H1 (cell line): ENCODE results near the gene OTUD6A. TPM values are rescaled to one million over a fixed set of nuclear protein-coding genes. Genes with fewer than 3 reads are reported as not detected.

Source experiments
- CEBPB ChIP-seq: IDR thresholded peaks from 2 replicates; pipeline ENCODE4 v1.6.1; 2012; ENCODE audit warnings: low read depth, low read length
- RAD21 ChIP-seq, 2 experiments: IDR thresholded peaks in 1 of 2; conservative IDR thresholded peaks in 1 of 2; 2 replicates each; pipeline ENCODE4 v1.6.1; 2011; ENCODE audit warnings: low read depth in 2 of 2, low read length in 2 of 2, improper control_type of control experiment in 1 of 2, inconsistent platforms in 1 of 2, mild to moderate bottlenecking in 1 of 2, moderate library complexity in 1 of 2
- RFX5 ChIP-seq: IDR thresholded peaks from 2 replicates; pipeline ENCODE4 v1.6.1; 2011; ENCODE audit warnings: low read depth, low read length, improper control_type of control experiment, borderline replicate concordance
- SP1 ChIP-seq: IDR thresholded peaks from 2 replicates; pipeline ENCODE4 v1.6.1; 2011; ENCODE audit warnings: low read depth, low read length
- polyA plus RNA-seq, 7 experiments: library from polyadenylated mRNA; depleted of rRNA in 3 of 7; stranded (reverse) in 5 of 7; unstranded in 2 of 7; fragments of >200 nt in 5 of 7; fragments of 200-250 nt in 2 of 7; gene quantifications; 1 replicate in 5 of 7; 2 replicates in 1 of 7; 4 replicates in 1 of 7; pipeline versions ENCODE4 v1.2.1 to v1.2.3, GENCODE V29; 2011 to 2013; ENCODE audit warnings: missing spikeins in 2 of 7, mixed read lengths in 2 of 7
- total RNA-seq: library from RNA; stranded (reverse); fragmentation: NEBNext Ultra II Directional; extraction: Animal tissue kit (Norgen Biotek cat#: 25700); gene quantifications from 2 replicates; pipeline ENCODE4 v1.2.1, GENCODE V29; 2021
- TF ChIP-seq, protein P1 (sequence below): fragments of 300-600 bp; sonication (generic); IDR thresholded peaks from 2 replicates; pipeline ENCODE4 v1.7.1; 2012; ENCODE audit warnings: low read length, moderate library complexity, mild to moderate bottlenecking, inconsistent platforms; ENCODE audit not compliant: insufficient replicate concordance

Gene OTUD6A
- total and polyA plus RNA-seq, 2 of the 8 experiments (the other 6 are each of a cell fraction or from before 2014, with no cell fraction given), result 0.09 to 0.17 TPM

DNA sequence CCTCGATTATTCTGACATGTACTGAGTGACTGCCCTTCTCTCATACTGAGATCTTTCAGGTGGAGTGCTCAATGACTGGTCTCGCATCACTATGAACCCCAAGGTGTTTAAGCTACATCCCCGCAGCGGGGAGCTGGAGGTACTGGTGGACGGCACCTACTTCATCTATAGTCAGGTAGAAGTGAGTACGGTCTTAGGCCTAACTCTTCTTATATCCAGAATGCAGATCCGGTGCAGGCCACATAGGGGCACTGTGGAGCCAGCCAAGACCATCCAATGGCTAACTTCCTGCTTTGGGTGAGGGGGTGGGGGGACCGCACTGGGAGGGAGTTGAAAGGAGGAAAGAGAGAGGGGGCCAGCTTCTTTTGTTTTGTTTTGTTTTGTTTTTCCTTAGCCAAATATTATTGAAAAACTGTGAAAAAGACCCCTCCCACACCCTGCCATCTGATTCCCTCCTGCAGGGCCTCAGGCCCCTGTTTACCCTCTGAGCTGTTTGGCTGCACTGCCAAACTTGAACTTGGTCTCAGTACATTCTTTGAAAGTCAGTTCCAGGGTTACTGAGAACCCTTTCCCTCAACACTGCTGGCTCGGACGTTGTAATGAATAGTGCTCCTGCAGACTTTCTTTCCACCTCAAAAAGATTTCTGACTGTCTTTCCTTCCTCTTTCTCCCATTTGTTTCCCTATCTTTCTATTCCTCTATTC, 28.8 kb upstream of the OTUD6A start (continued):
- TF ChIP-seq, protein P1, sequence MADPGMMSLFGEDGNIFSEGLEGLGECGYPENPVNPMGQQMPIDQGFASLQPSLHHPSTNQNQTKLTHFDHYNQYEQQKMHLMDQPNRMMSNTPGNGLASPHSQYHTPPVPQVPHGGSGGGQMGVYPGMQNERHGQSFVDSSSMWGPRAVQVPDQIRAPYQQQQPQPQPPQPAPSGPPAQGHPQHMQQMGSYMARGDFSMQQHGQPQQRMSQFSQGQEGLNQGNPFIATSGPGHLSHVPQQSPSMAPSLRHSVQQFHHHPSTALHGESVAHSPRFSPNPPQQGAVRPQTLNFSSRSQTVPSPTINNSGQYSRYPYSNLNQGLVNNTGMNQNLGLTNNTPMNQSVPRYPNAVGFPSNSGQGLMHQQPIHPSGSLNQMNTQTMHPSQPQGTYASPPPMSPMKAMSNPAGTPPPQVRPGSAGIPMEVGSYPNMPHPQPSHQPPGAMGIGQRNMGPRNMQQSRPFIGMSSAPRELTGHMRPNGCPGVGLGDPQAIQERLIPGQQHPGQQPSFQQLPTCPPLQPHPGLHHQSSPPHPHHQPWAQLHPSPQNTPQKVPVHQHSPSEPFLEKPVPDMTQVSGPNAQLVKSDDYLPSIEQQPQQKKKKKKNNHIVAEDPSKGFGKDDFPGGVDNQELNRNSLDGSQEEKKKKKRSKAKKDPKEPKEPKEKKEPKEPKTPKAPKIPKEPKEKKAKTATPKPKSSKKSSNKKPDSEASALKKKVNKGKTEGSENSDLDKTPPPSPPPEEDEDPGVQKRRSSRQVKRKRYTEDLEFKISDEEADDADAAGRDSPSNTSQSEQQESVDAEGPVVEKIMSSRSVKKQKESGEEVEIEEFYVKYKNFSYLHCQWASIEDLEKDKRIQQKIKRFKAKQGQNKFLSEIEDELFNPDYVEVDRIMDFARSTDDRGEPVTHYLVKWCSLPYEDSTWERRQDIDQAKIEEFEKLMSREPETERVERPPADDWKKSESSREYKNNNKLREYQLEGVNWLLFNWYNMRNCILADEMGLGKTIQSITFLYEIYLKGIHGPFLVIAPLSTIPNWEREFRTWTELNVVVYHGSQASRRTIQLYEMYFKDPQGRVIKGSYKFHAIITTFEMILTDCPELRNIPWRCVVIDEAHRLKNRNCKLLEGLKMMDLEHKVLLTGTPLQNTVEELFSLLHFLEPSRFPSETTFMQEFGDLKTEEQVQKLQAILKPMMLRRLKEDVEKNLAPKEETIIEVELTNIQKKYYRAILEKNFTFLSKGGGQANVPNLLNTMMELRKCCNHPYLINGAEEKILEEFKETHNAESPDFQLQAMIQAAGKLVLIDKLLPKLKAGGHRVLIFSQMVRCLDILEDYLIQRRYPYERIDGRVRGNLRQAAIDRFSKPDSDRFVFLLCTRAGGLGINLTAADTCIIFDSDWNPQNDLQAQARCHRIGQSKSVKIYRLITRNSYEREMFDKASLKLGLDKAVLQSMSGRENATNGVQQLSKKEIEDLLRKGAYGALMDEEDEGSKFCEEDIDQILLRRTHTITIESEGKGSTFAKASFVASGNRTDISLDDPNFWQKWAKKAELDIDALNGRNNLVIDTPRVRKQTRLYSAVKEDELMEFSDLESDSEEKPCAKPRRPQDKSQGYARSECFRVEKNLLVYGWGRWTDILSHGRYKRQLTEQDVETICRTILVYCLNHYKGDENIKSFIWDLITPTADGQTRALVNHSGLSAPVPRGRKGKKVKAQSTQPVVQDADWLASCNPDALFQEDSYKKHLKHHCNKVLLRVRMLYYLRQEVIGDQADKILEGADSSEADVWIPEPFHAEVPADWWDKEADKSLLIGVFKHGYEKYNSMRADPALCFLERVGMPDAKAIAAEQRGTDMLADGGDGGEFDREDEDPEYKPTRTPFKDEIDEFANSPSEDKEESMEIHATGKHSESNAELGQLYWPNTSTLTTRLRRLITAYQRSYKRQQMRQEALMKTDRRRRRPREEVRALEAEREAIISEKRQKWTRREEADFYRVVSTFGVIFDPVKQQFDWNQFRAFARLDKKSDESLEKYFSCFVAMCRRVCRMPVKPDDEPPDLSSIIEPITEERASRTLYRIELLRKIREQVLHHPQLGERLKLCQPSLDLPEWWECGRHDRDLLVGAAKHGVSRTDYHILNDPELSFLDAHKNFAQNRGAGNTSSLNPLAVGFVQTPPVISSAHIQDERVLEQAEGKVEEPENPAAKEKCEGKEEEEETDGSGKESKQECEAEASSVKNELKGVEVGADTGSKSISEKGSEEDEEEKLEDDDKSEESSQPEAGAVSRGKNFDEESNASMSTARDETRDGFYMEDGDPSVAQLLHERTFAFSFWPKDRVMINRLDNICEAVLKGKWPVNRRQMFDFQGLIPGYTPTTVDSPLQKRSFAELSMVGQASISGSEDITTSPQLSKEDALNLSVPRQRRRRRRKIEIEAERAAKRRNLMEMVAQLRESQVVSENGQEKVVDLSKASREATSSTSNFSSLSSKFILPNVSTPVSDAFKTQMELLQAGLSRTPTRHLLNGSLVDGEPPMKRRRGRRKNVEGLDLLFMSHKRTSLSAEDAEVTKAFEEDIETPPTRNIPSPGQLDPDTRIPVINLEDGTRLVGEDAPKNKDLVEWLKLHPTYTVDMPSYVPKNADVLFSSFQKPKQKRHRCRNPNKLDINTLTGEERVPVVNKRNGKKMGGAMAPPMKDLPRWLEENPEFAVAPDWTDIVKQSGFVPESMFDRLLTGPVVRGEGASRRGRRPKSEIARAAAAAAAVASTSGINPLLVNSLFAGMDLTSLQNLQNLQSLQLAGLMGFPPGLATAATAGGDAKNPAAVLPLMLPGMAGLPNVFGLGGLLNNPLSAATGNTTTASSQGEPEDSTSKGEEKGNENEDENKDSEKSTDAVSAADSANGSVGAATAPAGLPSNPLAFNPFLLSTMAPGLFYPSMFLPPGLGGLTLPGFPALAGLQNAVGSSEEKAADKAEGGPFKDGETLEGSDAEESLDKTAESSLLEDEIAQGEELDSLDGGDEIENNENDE, result no peak
- no peak for TF ChIP-seq RFX5
- TF ChIP-seq CEBPB, result no peak
- TF ChIP-seq SP1, result no peak
- peak; percentile 66 to 78 for TF ChIP-seq RAD21 (IDR thresholded peaks at IDR 0.05 in 1 of 2, conservative IDR thresholded peaks at IDR 0.05 in 1 of 2; ENCODE audit: low read depth in 2 of 2, low read length in 2 of 2)
